HT-29 (cell line): Measurements from ENCODE around the gene EGR4. TPM values are rescaled to one million over a fixed set of nuclear protein-coding genes. Genes with fewer than 3 reads are reported as not detected.

ENCODE experiments used
- DNase-seq: peaks from one replicate; pipeline ENCODE4 v3.0.0-alpha.2; 2015; ENCODE audit warnings: low spot score
- total RNA-seq: library from RNA; depleted of rRNA; stranded (reverse); fragments of >200 nt; shearing (Covaris generic); gene quantifications from 2 replicates; pipeline ENCODE4 v1.2.3, GENCODE V29; 2014; rRNA removed

Gene EGR4
- 0.37 and 2.2 TPM in 2 replicates for total RNA-seq

DNA sequence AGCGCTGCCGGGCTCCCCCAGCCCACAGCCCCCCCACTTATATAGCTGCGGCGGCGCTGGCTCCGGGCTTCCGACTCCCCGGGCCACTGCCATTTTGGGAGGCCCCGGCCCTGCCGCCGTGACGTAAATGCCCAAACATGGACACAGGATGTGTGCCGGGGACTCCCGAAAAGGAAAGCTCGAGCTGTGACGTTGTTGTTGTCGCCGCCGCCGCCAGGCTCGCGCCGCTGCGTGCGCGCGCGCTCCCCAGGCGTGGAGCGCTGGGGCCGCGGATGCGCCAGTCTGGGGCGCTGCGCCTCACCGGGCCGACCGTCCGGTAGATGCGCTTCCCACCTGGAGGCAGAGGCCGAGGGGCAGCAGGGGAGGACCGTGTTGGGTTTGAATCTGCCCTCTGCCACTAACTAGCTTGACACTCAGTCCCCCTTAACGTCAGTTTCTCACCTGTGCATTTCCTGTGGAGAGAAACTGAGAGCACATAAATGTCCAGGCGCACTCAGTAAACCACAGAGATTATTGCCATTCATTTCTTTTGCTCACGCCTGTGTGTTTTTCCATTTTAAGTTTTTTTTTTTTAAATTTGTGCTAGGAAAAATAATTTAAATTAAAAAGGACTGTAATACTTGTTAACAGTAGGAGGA, at the start of gene EGR4:
Gene EGR4, minus strand, starts transcription at position 15 of the 638 bp plus-strand sequence. CDS start 231 bp downstream, outside the sequence.
- DNase-seq = peak; percentile 39

DNA sequence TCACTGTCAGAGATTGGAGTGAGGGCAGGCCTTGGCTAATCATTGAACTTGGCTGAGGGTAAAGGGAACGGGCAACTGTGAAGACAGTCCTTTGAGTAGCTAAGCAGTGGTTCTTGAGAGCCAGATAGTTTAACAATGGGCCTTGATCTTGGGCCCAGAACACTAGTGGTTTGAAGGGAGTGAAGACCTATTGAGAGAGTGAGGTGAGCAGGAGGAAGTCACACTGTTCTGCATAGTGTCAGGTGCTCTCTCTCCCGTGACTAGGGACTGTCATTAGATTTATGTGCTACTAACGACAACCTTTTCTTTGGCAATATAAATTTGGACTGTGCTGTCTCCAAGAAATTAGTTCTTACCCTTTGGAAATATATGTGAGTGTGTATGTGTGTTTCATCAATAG, 47.7 kb upstream of the EGR4 start:
- DNase-seq = no peak

DNA sequence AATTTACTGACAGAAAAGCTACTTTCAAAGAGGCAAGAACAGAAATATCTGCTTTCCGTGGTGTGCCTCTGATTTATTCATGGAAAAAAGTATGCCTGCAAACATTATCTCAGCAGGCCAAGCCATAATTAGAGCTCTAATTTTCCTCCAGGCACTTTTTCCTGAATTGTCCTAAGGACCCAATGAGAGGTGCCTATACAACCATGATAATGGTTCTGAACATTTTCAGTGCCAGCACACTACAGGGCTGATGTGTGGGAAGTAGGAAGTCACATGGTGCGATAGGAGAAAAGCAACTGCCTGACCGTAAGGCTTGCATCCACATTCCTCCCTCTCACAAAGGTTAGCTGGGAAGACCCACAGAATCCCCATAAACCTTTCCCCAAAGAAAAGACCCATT, 45.9 kb upstream of the EGR4 start:
- no peak for DNase-seq

DNA sequence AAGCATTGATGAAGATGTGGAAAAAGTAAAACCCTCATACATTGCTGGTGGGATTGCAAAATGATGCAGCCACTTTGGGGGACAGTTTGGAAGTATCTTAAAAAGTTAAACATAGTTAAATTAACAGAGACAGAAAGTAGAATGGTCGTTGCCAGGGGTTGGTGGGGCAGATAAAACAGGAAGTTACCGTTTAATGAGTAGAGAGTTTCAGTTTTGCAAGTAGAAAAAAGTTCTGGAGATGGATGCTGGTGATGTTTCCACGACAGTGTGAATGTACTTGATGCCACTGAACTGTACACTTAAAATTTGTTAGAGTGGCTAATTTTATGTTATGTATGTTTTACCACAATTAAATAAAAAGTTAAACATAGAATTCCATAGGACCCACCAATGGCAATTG, 44.5 kb upstream of the EGR4 start:
- no peak for DNase-seq

DNA sequence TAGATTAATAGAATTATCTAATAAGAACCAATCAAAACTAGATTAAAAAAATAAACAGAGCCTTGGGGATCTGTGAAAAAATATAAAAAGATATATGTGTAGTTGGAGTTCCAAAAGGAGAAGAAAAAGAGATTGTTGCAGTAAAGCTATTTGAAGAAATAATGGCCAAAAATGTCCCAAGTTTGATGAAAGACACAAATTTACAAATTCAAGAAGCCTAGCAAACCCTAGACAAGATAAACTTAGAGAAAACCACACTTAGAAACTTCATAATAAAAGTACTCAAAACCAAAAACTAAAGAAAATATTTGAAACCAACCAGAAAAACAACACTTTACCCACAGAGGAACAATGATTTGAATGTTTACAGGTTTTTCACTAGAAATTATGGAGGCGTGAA, 41.3 kb upstream of the EGR4 start:
- DNase-seq = no peak

DNA sequence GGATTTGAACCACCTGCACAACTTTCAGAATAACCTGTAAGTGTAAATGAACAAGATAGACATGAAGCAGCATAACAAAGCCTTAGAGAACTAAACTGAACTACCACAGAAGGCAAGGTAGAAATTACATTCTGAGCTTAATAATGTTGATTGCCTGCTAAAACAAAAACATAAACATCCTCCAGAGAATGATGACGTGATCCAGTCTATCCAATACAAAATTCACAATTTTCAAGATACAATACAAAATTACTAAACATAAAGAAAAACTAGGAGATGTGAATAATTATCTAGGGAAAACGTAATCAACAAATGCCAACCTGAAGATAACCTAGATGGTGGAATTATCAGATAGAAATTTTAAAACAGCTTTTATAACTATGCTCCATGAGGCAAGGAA, 40.7 kb upstream of the EGR4 start:
- no peak for DNase-seq

DNA sequence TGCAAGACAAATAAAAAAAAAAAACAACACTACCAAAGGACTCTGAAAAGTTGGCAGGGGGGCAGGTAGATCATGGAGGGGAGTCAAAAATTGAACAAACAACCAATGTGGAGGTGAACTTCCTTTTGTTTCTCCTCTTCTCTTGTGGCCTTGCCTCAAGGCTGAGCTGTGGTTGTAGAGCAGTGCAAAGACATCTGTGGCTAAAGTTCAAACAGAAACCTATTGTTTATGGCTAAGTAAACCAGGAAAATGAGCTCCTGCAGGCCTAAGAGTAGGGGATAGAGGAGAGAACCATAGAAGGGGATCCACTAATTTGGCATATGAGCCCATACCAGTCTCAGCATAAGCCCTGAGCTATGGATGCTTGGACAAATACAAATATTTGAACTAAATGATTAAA, 40.2 kb upstream of the EGR4 start:
- no peak for DNase-seq

DNA sequence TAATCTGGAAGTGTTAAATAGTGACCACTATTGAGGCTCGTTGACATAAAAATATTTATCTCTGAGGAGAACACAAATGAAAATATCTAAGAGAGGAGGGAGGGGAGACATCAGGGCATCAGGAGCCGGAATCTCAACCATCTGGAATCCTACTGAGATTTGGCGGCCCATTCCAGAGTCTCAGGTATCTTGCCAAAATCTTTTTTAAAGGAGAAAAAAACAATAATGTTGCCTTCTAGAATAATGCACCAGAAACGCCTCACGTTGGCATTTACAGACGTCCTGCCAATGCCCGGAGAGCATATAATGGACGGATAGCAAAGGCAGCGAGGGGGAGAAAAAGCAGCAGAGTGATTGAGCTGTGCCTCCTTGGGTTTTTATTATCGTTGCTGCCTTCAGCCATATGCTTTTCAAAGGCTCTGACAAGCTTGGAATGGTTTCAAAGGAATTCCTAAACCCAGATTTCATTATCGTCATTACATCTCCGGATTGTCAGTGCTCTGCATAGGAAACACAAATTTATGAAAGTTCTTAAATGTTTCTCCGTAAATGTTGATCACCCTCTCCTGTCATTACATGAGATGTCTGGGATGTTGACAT, 30.9 kb upstream of the EGR4 start:
- DNase-seq = no peak

DNA sequence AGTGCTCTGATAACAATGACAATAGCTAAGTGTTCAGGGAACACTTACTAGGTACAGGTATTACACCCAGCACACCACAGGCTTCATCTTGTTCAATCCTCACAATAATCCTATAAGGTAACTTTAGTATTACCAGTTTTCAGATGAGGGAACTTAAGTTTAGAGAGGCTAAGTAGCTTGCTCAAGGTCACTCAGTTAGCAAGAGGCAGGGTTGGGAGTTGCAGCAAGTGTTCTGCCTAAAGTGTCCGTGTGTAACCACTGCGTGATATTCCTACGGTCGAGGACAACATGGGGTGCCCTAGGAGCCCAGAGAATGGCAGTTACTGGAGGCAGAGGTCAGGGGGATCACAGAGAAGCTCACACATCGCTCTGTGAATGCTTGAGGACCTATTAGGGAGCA, 30.2 kb upstream of the EGR4 start:
- no peak for DNase-seq

DNA sequence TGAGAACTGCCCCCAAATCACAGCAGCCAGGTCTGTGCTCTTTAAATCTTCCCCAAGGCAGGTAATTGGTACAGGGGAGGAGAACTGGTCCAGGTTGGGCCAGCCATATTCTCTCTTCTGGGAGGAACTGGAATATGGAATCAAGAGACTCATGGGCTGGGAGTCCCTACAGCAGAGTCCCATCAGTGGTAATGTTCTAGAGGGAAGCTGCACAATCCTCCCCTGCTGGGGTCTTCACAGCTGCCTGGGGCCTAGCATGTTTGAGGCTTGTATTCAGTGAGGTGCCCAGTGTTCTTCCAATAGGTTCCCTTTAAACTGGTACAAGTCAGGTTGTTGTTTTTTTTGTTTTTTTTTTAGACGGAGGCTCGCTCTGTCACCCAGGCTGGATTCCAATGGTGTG, 21.1 kb upstream of the EGR4 start:
- DNase-seq = no peak

DNA sequence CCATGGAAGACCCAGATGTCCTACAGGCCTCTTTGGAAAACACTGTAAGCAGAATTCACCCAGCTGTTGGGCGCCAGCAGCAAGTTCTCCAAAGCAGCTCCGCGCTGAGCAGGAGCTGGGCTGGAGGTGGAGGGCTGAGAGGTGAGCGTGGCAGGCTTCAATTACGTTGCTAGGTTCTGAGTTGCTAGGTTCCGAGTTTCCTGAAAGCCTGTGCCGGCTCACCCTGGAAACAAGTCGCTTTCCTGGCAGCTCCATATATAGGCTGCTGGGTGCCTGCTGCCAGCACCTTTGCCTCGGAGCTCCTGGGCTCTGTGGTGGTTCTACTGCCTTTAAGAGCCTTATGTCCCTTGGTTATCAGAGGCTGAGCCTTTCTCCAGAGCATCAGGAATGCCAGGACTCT, 14.4 kb upstream of the EGR4 start:
- no peak for DNase-seq

DNA sequence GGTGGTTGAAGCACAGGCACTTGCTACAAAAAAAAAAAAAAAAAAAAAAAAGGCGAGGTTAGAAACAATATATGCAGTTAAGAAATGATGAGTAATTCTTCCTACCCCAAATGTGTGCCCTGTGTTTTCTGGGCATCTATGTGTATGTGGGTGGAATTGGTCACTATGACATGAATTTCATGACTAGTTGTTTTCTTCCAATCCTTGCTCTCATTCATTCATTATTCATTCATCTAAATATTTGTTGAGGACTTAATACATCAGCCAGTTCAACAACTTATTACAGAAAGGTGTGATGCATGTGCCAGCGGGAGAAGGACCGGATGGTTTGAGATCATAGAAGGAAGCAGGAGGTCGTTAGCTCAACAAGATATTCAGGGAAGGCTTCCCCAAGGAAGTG, 8.3 kb upstream of the EGR4 start:
- DNase-seq = no peak

DNA sequence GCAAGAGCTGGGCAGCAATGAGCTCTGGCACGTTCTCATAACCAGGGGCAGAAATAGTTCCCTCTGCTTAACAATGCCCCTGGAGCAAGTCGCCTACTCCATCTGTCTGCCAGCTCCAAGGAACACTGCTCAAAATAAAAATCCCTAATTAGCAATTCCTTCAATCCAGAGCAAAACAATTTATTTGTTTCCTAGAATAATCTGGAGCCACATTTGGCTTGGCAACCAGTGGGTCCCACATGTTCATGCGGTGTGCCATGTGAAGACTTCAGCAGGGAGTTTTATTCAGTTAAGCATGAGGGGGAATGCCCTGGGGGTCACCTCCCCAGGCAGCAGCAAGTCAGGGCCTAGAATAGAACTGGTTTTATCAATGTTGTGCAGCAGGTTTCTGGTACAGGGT, 7.6 kb upstream of the EGR4 start:
- no peak for DNase-seq

DNA sequence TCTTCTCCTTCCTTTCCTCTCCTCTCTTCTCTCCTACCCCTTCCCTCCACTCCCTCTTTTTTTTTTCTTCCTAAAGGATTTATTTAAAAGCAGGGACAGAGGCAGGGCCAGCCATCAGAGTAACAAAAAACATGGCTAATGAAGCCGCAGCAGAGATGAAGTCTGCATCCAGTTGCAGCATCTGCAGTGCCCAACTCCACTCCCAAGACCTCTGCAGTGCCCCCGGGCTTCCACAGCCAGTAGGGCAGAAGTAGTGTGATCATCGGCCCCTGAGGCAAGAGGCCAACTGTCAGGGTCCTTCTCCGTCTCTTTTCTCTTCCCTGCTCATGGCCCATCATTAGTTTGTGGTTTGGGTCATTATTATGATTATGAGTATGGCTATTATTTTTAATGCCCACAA, 4.2 kb upstream of the EGR4 start:
- no peak for DNase-seq

DNA sequence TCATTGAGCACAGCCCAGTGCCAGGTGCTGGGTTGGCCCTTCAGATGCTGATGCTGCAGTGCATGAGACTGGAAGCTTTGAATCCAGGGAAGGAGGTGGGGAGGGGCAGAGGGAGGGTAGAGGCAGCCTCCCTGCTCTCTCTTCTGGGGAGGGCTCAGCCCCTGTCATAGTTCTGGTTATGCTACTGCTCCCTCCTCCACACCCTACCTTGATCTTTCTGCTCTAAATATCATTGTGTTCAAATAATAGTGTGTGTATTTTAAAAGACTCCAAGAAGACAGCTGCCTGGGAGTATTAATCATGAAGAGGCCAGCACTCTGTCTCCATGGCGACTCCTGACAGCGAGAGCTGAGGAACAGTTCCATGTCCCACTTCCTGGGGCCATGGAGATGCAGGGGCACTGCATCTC, 3.8 kb upstream of the EGR4 start:
- no peak for DNase-seq

DNA sequence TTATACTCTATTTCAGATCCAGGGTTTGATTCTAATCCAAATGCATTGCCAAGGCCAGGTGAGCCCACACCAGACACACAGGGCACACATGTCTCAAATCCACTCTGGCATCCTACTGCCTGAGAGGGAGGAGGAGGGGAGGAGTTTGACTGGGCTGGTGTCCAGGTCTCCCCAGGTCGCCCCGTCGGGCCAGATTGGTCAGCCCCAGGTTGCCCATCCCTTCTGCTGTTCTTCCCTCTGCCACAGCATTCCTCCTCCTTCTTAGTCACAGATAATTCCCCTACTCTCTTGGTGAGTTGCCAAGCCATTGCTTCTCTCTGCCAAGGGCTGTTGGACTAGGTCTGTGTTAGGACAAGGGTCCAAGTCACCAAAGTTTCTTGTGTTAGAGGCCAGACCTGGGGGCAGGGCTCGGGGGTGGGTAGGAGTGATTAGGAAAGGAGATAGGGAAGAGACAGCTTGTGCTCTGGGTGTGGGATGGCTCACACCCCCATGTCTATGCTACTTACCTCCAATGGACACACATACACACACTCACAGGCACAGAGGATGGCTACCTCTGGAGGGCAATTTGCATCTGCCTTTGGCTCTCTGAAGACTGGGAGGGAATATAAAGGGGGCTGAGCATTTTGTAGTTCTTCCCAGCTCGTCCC, 2.5 kb upstream of the EGR4 start:
- DNase-seq = peak; percentile 15

DNA sequence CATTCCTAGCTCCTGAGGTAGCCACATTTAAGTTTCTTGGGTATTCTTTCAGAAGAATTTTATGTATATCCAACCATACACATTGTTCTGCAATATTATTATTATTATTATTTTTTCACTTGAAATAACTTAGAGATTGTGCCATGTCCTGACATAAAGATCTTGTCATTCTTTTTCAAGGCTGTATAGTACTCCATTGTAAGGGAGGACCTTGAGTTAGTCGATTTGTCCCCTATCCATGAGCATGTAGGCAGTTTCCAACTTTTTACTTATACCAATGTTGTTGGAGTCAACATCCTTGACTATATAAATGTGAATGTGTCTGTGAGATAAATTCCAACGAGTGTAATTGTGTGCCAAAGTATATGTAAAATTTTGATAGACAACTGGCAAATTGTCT, 891 bp upstream of the EGR4 start:
- no peak for DNase-seq

DNA sequence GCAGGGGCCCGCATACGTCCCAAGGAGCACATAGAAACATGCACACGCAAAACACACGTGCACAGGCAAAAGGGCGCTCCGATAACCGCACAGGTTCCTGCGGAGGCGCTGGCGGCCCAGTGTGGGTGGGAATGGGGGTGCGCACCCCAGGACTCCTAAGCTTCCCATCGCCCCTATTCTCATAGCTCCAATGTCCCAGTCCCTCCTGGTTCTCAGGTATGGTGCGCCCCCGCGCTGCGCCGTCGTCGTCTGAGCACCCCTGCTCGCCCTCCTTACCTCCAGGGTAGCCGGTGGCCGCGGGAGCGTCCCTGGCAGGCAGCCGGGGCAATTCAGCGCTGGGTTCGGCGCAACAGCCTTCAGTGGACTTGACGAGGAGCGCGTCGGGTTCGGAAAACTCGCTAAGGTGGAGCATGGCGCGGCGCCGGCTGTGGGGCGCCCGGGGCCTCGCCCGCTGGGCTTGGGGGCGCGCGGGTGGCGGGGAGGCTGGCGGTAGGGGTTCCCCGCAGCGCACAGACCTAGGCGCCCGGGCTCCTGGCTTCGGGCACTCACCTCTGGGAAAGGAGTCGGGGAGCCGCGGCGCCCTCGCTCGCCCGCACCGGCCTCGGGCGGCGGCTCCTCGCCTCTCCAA, 328 bp downstream of the EGR4 start:
- no peak for DNase-seq

DNA sequence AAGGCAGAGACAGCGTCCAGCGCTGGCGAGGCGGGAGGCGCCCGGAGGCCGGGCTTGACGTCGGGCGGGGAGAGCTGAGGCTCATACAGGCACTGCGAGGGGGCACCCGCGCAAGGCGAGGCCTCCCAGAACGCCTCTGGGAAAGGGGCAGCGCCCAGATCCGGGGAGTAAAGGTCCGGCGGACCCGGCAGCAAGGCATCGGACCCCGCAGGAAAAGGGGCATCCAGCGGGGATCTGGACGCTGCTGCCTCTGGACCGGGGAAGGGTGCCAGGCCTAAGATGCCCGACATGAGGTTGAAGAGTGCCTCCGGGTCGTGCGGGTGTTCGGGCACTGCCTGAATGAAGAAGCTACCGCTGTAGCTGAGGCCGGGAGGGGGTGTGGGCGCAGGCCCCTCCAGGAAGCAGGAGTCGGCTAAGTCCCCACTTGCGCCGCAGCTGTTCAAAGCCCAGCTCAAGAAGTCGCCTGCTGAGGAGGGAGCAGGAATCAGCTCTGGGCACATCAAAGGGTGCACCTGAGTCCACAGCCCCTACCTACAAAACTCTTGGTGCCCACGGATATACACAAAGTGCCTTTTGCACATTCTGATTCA, 937 bp downstream of the EGR4 start:
- DNase-seq = no peak

DNA sequence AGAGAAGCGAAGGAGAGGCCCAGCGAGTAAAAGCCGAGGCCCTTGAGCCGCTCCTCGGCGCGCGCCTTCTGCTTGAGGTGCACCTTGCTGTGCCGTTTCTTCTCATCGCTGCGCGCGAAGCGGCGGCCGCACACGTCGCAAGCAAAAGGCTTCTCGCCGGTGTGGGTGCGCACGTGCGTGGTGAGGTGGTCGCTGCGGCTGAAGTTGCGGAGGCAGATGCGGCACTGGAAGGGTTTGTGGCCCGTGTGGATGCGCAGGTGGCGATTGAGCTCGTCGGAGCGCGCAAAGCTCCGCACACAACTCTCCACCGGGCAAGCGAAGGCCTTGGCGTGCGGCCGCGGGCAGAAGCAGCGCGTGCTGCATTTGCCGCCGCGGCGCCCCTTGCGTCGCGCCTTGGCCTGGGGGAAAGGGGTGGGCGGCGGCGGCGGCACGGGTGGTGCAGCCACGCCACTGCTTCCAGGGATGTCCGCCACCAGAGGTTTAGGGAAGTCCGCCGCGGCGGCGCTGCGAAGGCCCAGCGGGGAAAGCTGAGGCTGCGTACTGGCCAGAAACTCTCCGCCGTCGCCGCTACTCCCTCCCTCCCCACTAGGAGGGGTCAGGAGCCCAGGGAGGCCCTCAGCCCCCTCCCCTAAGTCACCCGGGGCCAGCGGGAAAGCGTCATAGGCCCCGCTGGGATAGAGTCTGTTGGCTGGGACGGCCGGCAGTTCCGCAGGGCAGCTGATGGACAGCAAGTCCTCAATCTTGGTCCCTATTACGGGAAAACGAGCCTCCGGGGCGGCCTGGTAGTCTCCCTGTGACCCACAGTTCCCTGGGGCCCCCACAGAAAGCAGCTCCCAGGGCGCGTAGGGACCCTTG, 1.7 kb downstream of the EGR4 start:
- no peak for DNase-seq

DNA sequence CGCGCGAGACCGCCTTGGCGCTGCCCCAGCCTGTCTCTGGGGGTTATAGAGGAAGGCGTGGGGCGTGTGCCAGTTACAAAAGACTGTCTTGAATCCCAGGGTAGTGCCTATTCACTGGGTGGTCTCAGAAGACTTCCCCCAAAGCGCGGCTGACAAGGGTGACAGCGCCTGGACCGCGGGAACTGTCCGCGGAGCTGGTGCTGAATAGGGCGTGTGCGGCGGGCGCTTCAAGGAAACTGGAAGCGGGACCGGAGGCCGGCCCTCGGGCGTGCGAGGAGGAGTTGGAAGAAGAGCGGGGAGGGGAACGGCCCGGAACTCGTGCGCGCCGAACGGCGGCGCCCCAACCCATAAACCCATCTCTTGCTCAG, 2.3 kb downstream of the EGR4 start:
- no peak for DNase-seq
